Astrocyte (in vitro differentiated cells and primary cell): ENCODE data around the gene KCNK10. TPM values are rescaled to one million over a fixed set of nuclear protein-coding genes. Genes with fewer than 3 reads are reported as not detected.

Experiments
- DNase-seq: peaks from one replicate; pipeline ENCODE4 v3.0.0-alpha.2; 2010; ENCODE audit warnings: low read depth
- FAIRE-seq: peaks from 2 replicates; lab custom pipeline; 2011; peaks lifted over from hg19 to GRCh38; lab: Jason Lieb, UNC
- H2AFZ ChIP-seq: 2 replicates; pipeline ENCODE4 v1.6.0; 2012; ENCODE audit warnings: low read depth, low read length, inconsistent platforms
- H3K27ac ChIP-seq: 2 replicates; pipeline ENCODE4 v1.5.1; 2011; ENCODE audit warnings: low read depth, low read length, inconsistent platforms
- H3K27me3 ChIP-seq: 2 replicates; pipeline ENCODE4 v1.6.0; 2011; ENCODE audit warnings: low read length, inconsistent platforms; ENCODE audit not compliant: insufficient read depth
- H3K36me3 ChIP-seq: 2 replicates; pipeline ENCODE4 v1.5.1; 2011; ENCODE audit warnings: low read length, inconsistent platforms; ENCODE audit not compliant: insufficient read depth
- H3K4me1 ChIP-seq: 2 replicates; pipeline ENCODE4 v1.5.1; 2011; ENCODE audit warnings: low read length, inconsistent platforms; ENCODE audit not compliant: insufficient read depth
- H3K4me2 ChIP-seq: 2 replicates; pipeline ENCODE4 v1.6.0; 2012; ENCODE audit warnings: low read length, inconsistent platforms
- H3K4me3 ChIP-seq: 2 replicates; pipeline ENCODE4 v1.5.1; 2011; ENCODE audit warnings: low read depth, mild to moderate bottlenecking, low read length, inconsistent platforms; ENCODE audit not compliant: insufficient read depth
- H3K79me2 ChIP-seq: 2 replicates; pipeline ENCODE4 v1.6.0; 2012; ENCODE audit warnings: mild to moderate bottlenecking, low read length, inconsistent platforms; ENCODE audit not compliant: insufficient read depth
- H3K9ac ChIP-seq: 2 replicates; pipeline ENCODE4 v1.6.0; 2012; ENCODE audit warnings: mild to moderate bottlenecking, low read length, inconsistent platforms
- H3K9me3 ChIP-seq: 2 replicates; pipeline ENCODE4 v1.5.1; 2012; ENCODE audit warnings: low read depth, mild to moderate bottlenecking, low read length, inconsistent platforms; ENCODE audit not compliant: insufficient read depth
- H4K20me1 ChIP-seq: 2 replicates; pipeline ENCODE4 v1.6.0; 2012; ENCODE audit warnings: low read length, inconsistent platforms; ENCODE audit not compliant: insufficient read depth
- H3K27ac Mint-ChIP-seq: one replicate; pipeline ENCODE4 v1.8.0; 2021; ENCODE audit warnings: mild to moderate bottlenecking, mixed read lengths; ENCODE audit not compliant: unreplicated experiment
- H3K27me3 Mint-ChIP-seq: one replicate; pipeline ENCODE4 v1.8.0; 2021; ENCODE audit warnings: low read depth, mixed read lengths; ENCODE audit not compliant: unreplicated experiment
- H3K36me3 Mint-ChIP-seq: one replicate; pipeline ENCODE4 v1.8.0; 2021; ENCODE audit warnings: low read depth, mixed read lengths; ENCODE audit not compliant: unreplicated experiment
- H3K4me1 Mint-ChIP-seq: one replicate; pipeline ENCODE4 v1.8.0; 2021; ENCODE audit warnings: low read depth, mixed read lengths; ENCODE audit not compliant: unreplicated experiment
- H3K4me3 Mint-ChIP-seq: one replicate; pipeline ENCODE4 v1.8.0; 2021; ENCODE audit warnings: mild to moderate bottlenecking, moderate library complexity, mixed read lengths; ENCODE audit not compliant: unreplicated experiment
- H3K9me3 Mint-ChIP-seq: one replicate; pipeline ENCODE4 v1.8.0; 2021; ENCODE audit warnings: mild to moderate bottlenecking, mixed read lengths; ENCODE audit not compliant: unreplicated experiment
- CTCF ChIP-seq: IDR thresholded peaks from 2 replicates; pipeline ENCODE4 v1.5.1; 2011; ENCODE audit warnings: low read depth, mild to moderate bottlenecking, inconsistent platforms, low read length, moderate library complexity; ENCODE audit not compliant: insufficient read depth
- EZH2 ChIP-seq: IDR thresholded peaks from 2 replicates; pipeline ENCODE4 v1.6.1; 2012; ENCODE audit warnings: mild to moderate bottlenecking, low read length, inconsistent platforms; ENCODE audit not compliant: insufficient read depth
- total RNA-seq: library from RNA; stranded (reverse); gene quantifications from 2 replicates; pipeline ENCODE4 v1.2.1, GENCODE V29; 2021

The KCNK10 gene
- total RNA-seq, 1 donor from 2014 or later: 0.14 TPM

DNA sequence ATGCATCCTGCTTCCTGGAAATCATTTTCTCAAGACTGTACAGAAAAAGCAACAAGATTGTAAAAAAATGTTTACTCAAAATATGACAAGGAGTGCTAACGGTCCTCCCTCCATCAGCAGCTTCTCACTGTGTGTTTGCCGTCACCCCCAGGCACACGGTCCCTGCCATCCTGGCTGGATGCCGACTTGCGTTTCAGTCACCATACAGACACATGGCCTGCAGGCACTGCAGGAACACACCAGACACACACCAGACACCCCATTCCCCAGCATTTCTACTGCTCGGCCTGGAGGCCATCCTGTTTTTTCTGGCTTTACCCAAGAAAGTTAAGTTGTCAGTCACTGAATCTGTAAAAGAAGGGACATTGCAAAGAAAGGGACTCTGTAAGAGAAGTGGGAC lies 10.8 kb downstream of the KCNK10 start:
- Histone ChIP-seq H2AFZ (no peak overlapping the region), H3K4me1 (peaks cover 3% of the 10 kb centered on the region), H3K4me2 (no peak overlapping the region), H3K9ac (no peak overlapping the region), H3K27ac (no peak overlapping the region), H3K4me3 (no peak overlapping the region), H3K36me3 (no peaks in the 10 kb centered on the region), H3K79me2 (no peaks in the 10 kb centered on the region), H3K27me3 (no peaks in the 10 kb centered on the region), H3K9me3 (no peaks in the 10 kb centered on the region), H4K20me1 (no peaks in the 10 kb centered on the region)
- DNase-seq (no peak), FAIRE-seq (no peak)
- H3K9me3 Mint-ChIP-seq: peaks cover 3% of the 10 kb centered on the region
- H3K36me3 Mint-ChIP-seq: no peaks in the 10 kb centered on the region
- TF ChIP-seq CTCF: no peak
- no peak overlapping the region for H3K4me3 Mint-ChIP-seq
- H3K27ac Mint-ChIP-seq: no peak overlapping the region
- H3K27me3 Mint-ChIP-seq: peaks cover 17% of the 10 kb centered on the region
- H3K4me1 Mint-ChIP-seq: no peaks in the 10 kb centered on the region

DNA sequence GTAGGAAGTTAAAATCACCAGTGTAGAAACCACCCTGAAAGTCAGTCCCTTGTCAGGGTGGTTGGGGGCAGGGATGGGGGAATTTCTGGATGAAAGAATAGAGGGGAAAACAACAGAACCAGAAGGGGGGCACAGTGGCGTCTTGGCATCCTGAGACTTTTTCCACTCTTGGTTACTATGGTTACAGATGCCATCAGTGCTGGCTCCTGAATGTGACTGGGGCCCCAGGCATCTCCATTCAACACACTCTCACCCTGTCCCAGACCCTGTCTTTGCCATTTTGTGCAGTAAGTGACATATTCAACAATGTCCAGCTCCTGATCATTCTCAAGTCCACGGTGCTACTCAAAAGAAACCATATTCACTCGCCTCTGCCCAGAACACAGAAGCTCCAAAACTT lies 11.3 kb downstream of the KCNK10 start:
- no peak overlapping the region for H2AFZ ChIP-seq
- H4K20me1 ChIP-seq: no peaks in the 10 kb centered on the region
- Mint-ChIP-seq H3K4me3 (no peak overlapping the region), H3K36me3 (no peaks in the 10 kb centered on the region), H3K27ac (no peak overlapping the region), H3K9me3 (peaks cover 3% of the 10 kb centered on the region), H3K4me1 (no peaks in the 10 kb centered on the region), H3K27me3 (peaks cover 15% of the 10 kb centered on the region)
- H3K4me3 ChIP-seq: no peak overlapping the region
- no peak overlapping the region for H3K4me2 ChIP-seq
- no peaks in the 10 kb centered on the region for H3K9me3 ChIP-seq
- H3K27ac ChIP-seq: no peak overlapping the region
- H3K4me1 ChIP-seq: peaks cover 3% of the 10 kb centered on the region
- H3K36me3 ChIP-seq: no peaks in the 10 kb centered on the region
- DNase-seq: no peak
- H3K27me3 ChIP-seq: no peaks in the 10 kb centered on the region
- H3K79me2 ChIP-seq: no peaks in the 10 kb centered on the region
- no peak for TF ChIP-seq CTCF
- TF ChIP-seq EZH2: no peak
- H3K9ac ChIP-seq: no peak overlapping the region
- no peak for FAIRE-seq

- H3K36me3 Mint-ChIP-seq: no peaks in the 10 kb centered on the region
- TF ChIP-seq EZH2: no peak
- TF ChIP-seq CTCF: no peak
- Histone ChIP-seq H3K9ac (no peak overlapping the region), H2AFZ (no peak overlapping the region), H3K4me1 (peaks cover 3% of the 10 kb centered on the region), H3K27me3 (no peaks in the 10 kb centered on the region), H4K20me1 (no peaks in the 10 kb centered on the region), H3K9me3 (no peaks in the 10 kb centered on the region), H3K4me2 (no peak overlapping the region), H3K27ac (no peak overlapping the region), H3K36me3 (no peaks in the 10 kb centered on the region), H3K4me3 (no peak overlapping the region), H3K79me2 (no peaks in the 10 kb centered on the region)
- DNase-seq (no peak), FAIRE-seq (no peak)
- H3K4me1 Mint-ChIP-seq: no peaks in the 10 kb centered on the region
- H3K9me3 Mint-ChIP-seq: peaks cover 3% of the 10 kb centered on the region
- no peak overlapping the region for H3K27ac Mint-ChIP-seq
- H3K4me3 Mint-ChIP-seq: no peak overlapping the region
- peaks cover 12% of the 10 kb centered on the region for H3K27me3 Mint-ChIP-seq
Measured at GRCh38 chr14:88310449-88310848, 12.6 kb downstream of the KCNK10 start.
